ENCODE measurements around the gene CNIH2. TPM values are rescaled to one million over a fixed set of nuclear protein-coding genes. Genes with fewer than 3 reads are reported as not detected.
A peak's percentile ranks its signal among the peaks of the same experiment; 100 is the strongest.

The CNIH2 gene
- polyA plus RNA-seq, 1 experiment = 1.2 TPM

GRCh38 chr11:66289548-66290329 lies 11.8 kb downstream of the CNIH2 start:
- Histone ChIP-seq H3K27me3 (ENCODE audit: control insufficient read depth, insufficient read depth, low read length) (peaks cover 21% of the 10 kb centered on the region), H3K36me3 (ENCODE audit: control insufficient read depth, insufficient read depth, low read length) (peaks cover 8% of the 10 kb centered on the region), H3K4me3 (ENCODE audit: low read depth, low read length) (peak overlapping the region; percentile 62)
- no peak for TF ChIP-seq CTCF (IDR thresholded peaks at IDR 0.05; ENCODE audit: insufficient read depth, low read depth, low read length)
- POLR2A ChIA-PET = interaction anchor here (0.6 to 1.6 kb wide), 9 partner anchors 7 to 278 kb away, joined by 3 to 18 read pairs (median 6); partner anchors contain the start of gene CD248
- CTCF ChIA-PET = interaction anchor here (0.9 to 4.5 kb wide), 13 partner anchors 7 to 132 kb away, joined by 3 to 34 read pairs (median 5); partner anchors contain the start of genes NPAS4, RAB1B and RIN1
- DNase-seq (ENCODE audit: low read depth) = no peak

GRCh38 chr11:66290330-66290621 lies 12.3 kb downstream of the CNIH2 start:
- ChIA-PET POLR2A (no interaction called here), CTCF (interaction anchor here (1.1 to 4.5 kb wide), 3 partner anchors 8 to 22 kb away, joined by 3 to 34 read pairs (median 6); no protein-coding TSS in a partner anchor)
- no peak for TF ChIP-seq CTCF (IDR thresholded peaks at IDR 0.05; ENCODE audit: insufficient read depth, low read depth, low read length)
- Histone ChIP-seq H3K4me3 (ENCODE audit: low read depth, low read length) (no peak overlapping the region), H3K36me3 (ENCODE audit: control insufficient read depth, insufficient read depth, low read length) (peaks cover 6% of the 10 kb centered on the region), H3K27me3 (ENCODE audit: control insufficient read depth, insufficient read depth, low read length) (peaks cover 21% of the 10 kb centered on the region)
- no peak for DNase-seq (ENCODE audit: low read depth)

- Histone ChIP-seq H3K36me3 (ENCODE audit: control insufficient read depth, insufficient read depth, low read length) (no peaks in the 10 kb centered on the region), H3K27me3 (ENCODE audit: control insufficient read depth, insufficient read depth, low read length) (peaks cover 23% of the 10 kb centered on the region), H3K4me3 (ENCODE audit: low read depth, low read length) (no peak overlapping the region)
- ChIA-PET POLR2A (interaction anchor here (0.6 kb wide), 1 partner anchor 21 kb away, joined by 5 read pairs; no protein-coding TSS in a partner anchor), CTCF (interaction anchor here (1.2 to 4.5 kb wide), 4 partner anchors 9 to 98 kb away, joined by 3 to 34 read pairs (median 6); no protein-coding TSS in a partner anchor)
- no peak for TF ChIP-seq CTCF (IDR thresholded peaks at IDR 0.05; ENCODE audit: insufficient read depth, low read depth, low read length)
- no peak for DNase-seq (ENCODE audit: low read depth)
Measured at GRCh38 chr11:66291303-66291705, 13.3 kb downstream of the CNIH2 start.

- H3K4me3 ChIP-seq (ENCODE audit: low read depth, low read length) = peak within 1 kb of the TSS; percentile 25
- CTCF ChIA-PET = interaction anchor here (1.2 to 4.5 kb wide), 3 partner anchors 20 to 97 kb away, joined by 3 to 34 read pairs (median 5); no protein-coding TSS in a partner anchor
- POLR2A ChIA-PET = interaction anchor here (0.6 kb wide), 1 partner anchor 21 kb away, joined by 5 read pairs; no protein-coding TSS in a partner anchor
- TF ChIP-seq CTCF (IDR thresholded peaks at IDR 0.05; ENCODE audit: insufficient read depth, low read depth, low read length) = no peak
- DNase-seq (ENCODE audit: low read depth) = no peak
- peaks cover 23% of the 10 kb centered on the region for H3K27me3 ChIP-seq (ENCODE audit: control insufficient read depth, insufficient read depth, low read length)
- no peaks in the 10 kb centered on the region for H3K36me3 ChIP-seq (ENCODE audit: control insufficient read depth, insufficient read depth, low read length)
Measured at GRCh38 chr11:66291706-66292542, 13.9 kb downstream of the CNIH2 start, which contains the start of gene TMEM151A. TSS of gene TMEM151A (plus strand) at chr11:66291894. CDS start at chr11:66292014, 120 bp downstream.

Measured in BJ (cell line).